Body of pancreas (tissue), 4 donors: Measurements from ENCODE around the gene BRD4.

Experiments used
- CTCF ChIP-seq, 7 experiments: fragments of 450-650 bp in 4 of 7; fragments of 200-600 bp in 3 of 7; sonication (generic) in 3 of 7; IDR thresholded peaks; one replicate each; pipeline ENCODE4 v1.5.1; 2016 to 2019; ENCODE audit warnings: antibody characterized with exemption in 7 of 7
- POLR2A ChIP-seq, 3 donors: fragments of 450-650 bp; IDR thresholded peaks; one replicate each; pipeline ENCODE4 v1.6.1; 2016; ENCODE audit warnings: antibody characterized with exemption in 3 of 3, mild to moderate bottlenecking in 2 of 3

DNA sequence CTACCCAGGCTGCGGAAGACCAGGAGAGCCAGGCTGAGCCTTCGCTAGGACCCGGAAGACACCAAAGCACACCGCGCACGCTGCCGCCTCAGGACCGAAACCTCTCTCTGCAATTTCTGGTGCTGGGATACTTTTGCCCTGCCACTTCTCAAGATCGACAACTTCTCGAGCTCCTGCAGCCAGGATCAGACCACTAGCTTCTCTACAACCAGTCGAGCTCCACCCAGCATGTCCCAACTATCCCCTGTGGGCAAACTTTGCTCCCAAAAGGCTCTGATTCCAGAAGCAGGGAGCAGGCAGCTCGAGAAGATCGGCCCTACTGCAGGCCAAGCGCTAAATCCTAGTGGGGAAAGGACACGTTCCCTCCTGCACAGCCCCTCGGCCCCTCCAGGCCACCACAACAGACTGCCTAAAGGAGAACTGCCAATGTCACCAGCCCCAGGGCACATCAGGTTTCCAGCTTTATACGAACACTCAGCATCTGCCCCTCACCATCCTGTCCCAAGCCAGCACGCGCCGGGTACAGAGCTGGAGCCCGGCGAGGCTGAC lies 46.3 kb upstream of the BRD4 start:
- no peak for TF ChIP-seq CTCF (IDR thresholded peaks at IDR 0.05)
- no peak for TF ChIP-seq POLR2A (IDR thresholded peaks at IDR 0.05)
